HEK293 (cell line): Measurements from ENCODE around the gene SLC25A47.

Source experiments
- BCL11A ChIP-seq: fragments of 450-650 bp; formaldehyde crosslinking; IDR thresholded peaks from 2 replicates; pipeline ENCODE4 v1.5.1; 2016; ENCODE audit warnings: low read depth, missing biosample characterization, missing genetic modification characterization
- IKZF3 ChIP-seq: fragments of 450-650 bp; IDR thresholded peaks from 2 replicates; pipeline ENCODE4 v1.5.0; 2018; ENCODE audit warnings: missing biosample characterization, mild to moderate bottlenecking, missing genetic modification characterization, moderate library complexity
- INSM2 ChIP-seq: fragments of 450-650 bp; formaldehyde crosslinking; IDR thresholded peaks from 2 replicates; pipeline ENCODE4 v1.5.1; 2016; ENCODE audit warnings: missing biosample characterization, missing genetic modification characterization
- KLF1 ChIP-seq: fragments of 450-650 bp; formaldehyde crosslinking; IDR thresholded peaks from 2 replicates; pipeline ENCODE4 v1.5.1; 2016; ENCODE audit warnings: missing biosample characterization, missing genetic modification characterization
- PRDM10 ChIP-seq: fragments of 450-650 bp; formaldehyde crosslinking; IDR thresholded peaks from 2 replicates; pipeline ENCODE4 v1.5.1; 2016; ENCODE audit warnings: missing biosample characterization, missing genetic modification characterization
- PRDM6 ChIP-seq: fragments of 450-650 bp; formaldehyde crosslinking; IDR thresholded peaks from 2 replicates; pipeline ENCODE4 v1.5.1; 2017; ENCODE audit warnings: missing biosample characterization, missing genetic modification characterization
- SALL2 ChIP-seq: fragments of 450-650 bp; formaldehyde crosslinking; IDR thresholded peaks from 2 replicates; pipeline ENCODE4 v1.5.0; 2017; ENCODE audit warnings: missing biosample characterization, mild to moderate bottlenecking, missing genetic modification characterization, borderline replicate concordance
- SP7 ChIP-seq: fragments of 450-650 bp; formaldehyde crosslinking; IDR thresholded peaks from 2 replicates; pipeline ENCODE4 v1.5.1; 2016; ENCODE audit warnings: missing biosample characterization, missing genetic modification characterization
- ZBTB20 ChIP-seq: fragments of 450-650 bp; formaldehyde crosslinking; IDR thresholded peaks from 2 replicates; pipeline ENCODE4 v1.5.1; 2016; ENCODE audit warnings: missing biosample characterization, missing genetic modification characterization
- ZBTB8A ChIP-seq: fragments of 450-650 bp; formaldehyde crosslinking; IDR thresholded peaks from 2 replicates; pipeline ENCODE4 v1.5.1; 2016; ENCODE audit warnings: missing biosample characterization, missing genetic modification characterization
- ZEB2 ChIP-seq: fragments of 450-650 bp; formaldehyde crosslinking; IDR thresholded peaks from 2 replicates; pipeline ENCODE4 v1.5.1; 2016; ENCODE audit warnings: missing biosample characterization, missing genetic modification characterization
- ZIC2 ChIP-seq: fragments of 450-650 bp; formaldehyde crosslinking; IDR thresholded peaks from 2 replicates; pipeline ENCODE4 v1.5.1; 2016; ENCODE audit warnings: missing biosample characterization, missing genetic modification characterization
- ZNF114 ChIP-seq: fragments of 450-650 bp; formaldehyde crosslinking; IDR thresholded peaks from 2 replicates; pipeline ENCODE4 v1.5.0; 2017; ENCODE audit warnings: missing biosample characterization, missing genetic modification characterization
- ZNF121 ChIP-seq: fragments of 450-650 bp; formaldehyde crosslinking; IDR thresholded peaks from 2 replicates; pipeline ENCODE4 v1.5.1; 2016; ENCODE audit warnings: missing biosample characterization, missing genetic modification characterization
- ZNF146 ChIP-seq: fragments of 450-650 bp; formaldehyde crosslinking; IDR thresholded peaks from 2 replicates; pipeline ENCODE4 v1.5.1; 2016; ENCODE audit warnings: missing biosample characterization, missing genetic modification characterization
- ZNF155 ChIP-seq: fragments of 450-650 bp; formaldehyde crosslinking; IDR thresholded peaks from 2 replicates; pipeline ENCODE4 v1.5.1; 2016; ENCODE audit warnings: missing biosample characterization, missing genetic modification characterization
- ZNF175 ChIP-seq: fragments of 450-650 bp; formaldehyde crosslinking; IDR thresholded peaks from 2 replicates; pipeline ENCODE4 v1.5.1; 2016; ENCODE audit warnings: missing biosample characterization, missing genetic modification characterization
- ZNF202 ChIP-seq: fragments of 450-650 bp; formaldehyde crosslinking; IDR thresholded peaks from 2 replicates; pipeline ENCODE4 v1.5.1; 2016; ENCODE audit warnings: missing biosample characterization, missing genetic modification characterization, borderline replicate concordance
- ZNF280C ChIP-seq: fragments of 450-650 bp; formaldehyde crosslinking; IDR thresholded peaks from 2 replicates; pipeline ENCODE4 v1.5.1; 2016; ENCODE audit warnings: missing biosample characterization, missing genetic modification characterization
- ZNF354C ChIP-seq: fragments of 450-650 bp; formaldehyde crosslinking; IDR thresholded peaks from 2 replicates; pipeline ENCODE4 v1.5.1; 2016; ENCODE audit warnings: missing biosample characterization, missing genetic modification characterization, low read depth, borderline replicate concordance
- ZNF362 ChIP-seq: fragments of 450-650 bp; formaldehyde crosslinking; IDR thresholded peaks from 2 replicates; pipeline ENCODE4 v1.5.1; 2016; ENCODE audit warnings: missing biosample characterization, missing genetic modification characterization
- ZNF473 ChIP-seq: fragments of 450-650 bp; formaldehyde crosslinking; IDR thresholded peaks from 2 replicates; pipeline ENCODE4 v1.5.1; 2017; ENCODE audit warnings: missing biosample characterization, missing genetic modification characterization
- ZNF48 ChIP-seq: fragments of 450-650 bp; formaldehyde crosslinking; IDR thresholded peaks from 2 replicates; pipeline ENCODE4 v1.5.1; 2016; ENCODE audit warnings: missing biosample characterization, missing genetic modification characterization
- ZNF501 ChIP-seq: fragments of 450-650 bp; formaldehyde crosslinking; IDR thresholded peaks from 2 replicates; pipeline ENCODE4 v1.5.1; 2016; ENCODE audit warnings: missing biosample characterization, missing genetic modification characterization
- ZNF600 ChIP-seq: fragments of 450-650 bp; formaldehyde crosslinking; IDR thresholded peaks from 2 replicates; pipeline ENCODE4 v1.5.1; 2016; ENCODE audit warnings: missing biosample characterization, missing genetic modification characterization
- ZNF629 ChIP-seq: fragments of 450-650 bp; formaldehyde crosslinking; IDR thresholded peaks from 2 replicates; pipeline ENCODE4 v1.5.1; 2017; ENCODE audit warnings: missing biosample characterization, missing genetic modification characterization
- ZNF677 ChIP-seq: fragments of 450-650 bp; IDR thresholded peaks from 2 replicates; pipeline ENCODE4 v1.5.0; 2018; ENCODE audit warnings: missing biosample characterization, mild to moderate bottlenecking, missing genetic modification characterization, moderate library complexity
- ZNF692 ChIP-seq: fragments of 450-650 bp; formaldehyde crosslinking; IDR thresholded peaks from 2 replicates; pipeline ENCODE4 v1.5.1; 2016; ENCODE audit warnings: missing biosample characterization, missing genetic modification characterization
- ZNF785 ChIP-seq: fragments of 450-650 bp; formaldehyde crosslinking; IDR thresholded peaks from 2 replicates; pipeline ENCODE4 v1.5.1; 2016; ENCODE audit warnings: missing biosample characterization, missing genetic modification characterization
- ZNF843 ChIP-seq: fragments of 450-650 bp; formaldehyde crosslinking; IDR thresholded peaks from 2 replicates; pipeline ENCODE4 v1.5.1; 2016; ENCODE audit warnings: missing biosample characterization, missing genetic modification characterization

Gene SLC25A47

GRCh38 chr14:100304825-100305323, 18.3 kb upstream of the SLC25A47 start (continued):
- peak; percentile 40; the same call in 1 of the 2 replicates for TF ChIP-seq ZNF692 (tag by site-specific recombination)
- TF ChIP-seq ZNF354C = no peak
- TF ChIP-seq ZNF501 (tag by site-specific recombination) = no peak
- peak; percentile 30; the same call in 1 of the 2 replicates for TF ChIP-seq ZEB2 (tag by site-specific recombination)
- TF ChIP-seq PRDM10 = peak; percentile 65
- TF ChIP-seq ZIC2 (tag by site-specific recombination) = peak; percentile 89
- TF ChIP-seq ZNF600 = peak; percentile 64
- peak; percentile 85 for TF ChIP-seq KLF1 (tag by site-specific recombination)
- no peak for TF ChIP-seq ZNF175 (tag by site-specific recombination)
- no peak for TF ChIP-seq PRDM6
- peak; percentile 51; the same call in 1 of the 2 replicates for TF ChIP-seq SP7 (tag by site-specific recombination)
- TF ChIP-seq SALL2 (tag by site-specific recombination) = no peak
- no peak for TF ChIP-seq ZNF785 (tag by site-specific recombination)
- no peak for TF ChIP-seq ZNF677
- TF ChIP-seq BCL11A (tag by site-specific recombination) = no peak
- TF ChIP-seq ZNF843 (tag by site-specific recombination) = no peak
- TF ChIP-seq ZNF629 = 0 out of 2 replicates have a peak, but pooled peaks have one; percentile 12
- 0 out of 2 replicates have a peak, but pooled peaks have one; percentile 39 for TF ChIP-seq IKZF3
- TF ChIP-seq ZNF146 = no peak
- no peak for TF ChIP-seq ZNF202 (tag by site-specific recombination)
- TF ChIP-seq ZNF362 = no peak
- TF ChIP-seq ZNF473 (tag by site-specific recombination) = no peak
- TF ChIP-seq ZNF48 (tag by site-specific recombination) = no peak
- TF ChIP-seq ZNF155 (tag by site-specific recombination) = no peak
- no peak for TF ChIP-seq ZNF114 (tag by site-specific recombination)
- peak; percentile 62; the same call in 1 of the 2 replicates for TF ChIP-seq ZBTB20 (tag by site-specific recombination)
- no peak for TF ChIP-seq ZNF121 (tag by site-specific recombination)
- no peak for TF ChIP-seq INSM2 (tag by site-specific recombination)
- peak; percentile 96 for TF ChIP-seq ZBTB8A (tag by site-specific recombination)
- TF ChIP-seq ZNF280C (tag by site-specific recombination) = no peak
